MM.1S (cell line): ENCODE data around the gene TRIP6.
A peak's percentile ranks its signal among the peaks of the same experiment; 100 is the strongest.

Source experiments
- DNase-seq: peaks from one replicate; pipeline ENCODE4 v3.0.0-alpha.2; 2015
- H2AFZ ChIP-seq: fragments of 300-600 bp; sonication (generic); 2 replicates; pipeline ENCODE4 v1.6.0; 2016; ENCODE audit warnings: antibody characterized with exemption, low read length
- H3F3A ChIP-seq: fragments of 300-600 bp; sonication (generic); 2 replicates; pipeline ENCODE4 v1.6.1; 2016; ENCODE audit warnings: mild to moderate bottlenecking, antibody characterized with exemption, low read length, moderate library complexity, mixed read lengths; ENCODE audit not compliant: insufficient read depth
- H3K27ac ChIP-seq: fragments of 300-600 bp; sonication (generic); 2 replicates; pipeline ENCODE4 v1.5.1; 2016; ENCODE audit warnings: mild to moderate bottlenecking, low read length
- H3K27me3 ChIP-seq: fragments of 300-600 bp; sonication (generic); replicated peaks from 2 replicates; pipeline ENCODE4 v1.6.0; 2016; ENCODE audit warnings: low read length; ENCODE audit not compliant: insufficient read depth
- H3K36me3 ChIP-seq: fragments of 300-600 bp; sonication (generic); replicated peaks from 2 replicates; pipeline ENCODE4 v1.6.1; 2016; ENCODE audit warnings: mild to moderate bottlenecking, low read length, mixed read lengths; ENCODE audit not compliant: insufficient read depth
- H3K4me1 ChIP-seq: fragments of 300-600 bp; sonication (generic); 2 replicates; pipeline ENCODE4 v1.6.1; 2016; ENCODE audit warnings: low read length, mixed read lengths
- H3K4me2 ChIP-seq: fragments of 300-600 bp; sonication (generic); 2 replicates; pipeline ENCODE4 v1.6.0; 2016; ENCODE audit warnings: low read depth, low read length
- H3K4me3 ChIP-seq: fragments of 300-600 bp; sonication (generic); 2 replicates; pipeline ENCODE4 v1.5.1; 2016; ENCODE audit warnings: low read length, mixed read lengths
- H3K79me2 ChIP-seq: fragments of 300-600 bp; sonication (generic); 2 replicates; pipeline ENCODE4 v1.6.1; 2016; ENCODE audit warnings: mixed run types, low read length, mixed read lengths
- H3K9ac ChIP-seq: fragments of 300-600 bp; sonication (generic); 2 replicates; pipeline ENCODE4 v1.6.1; 2016; ENCODE audit warnings: low read length, mixed read lengths
- H3K9me2 ChIP-seq: fragments of 300-600 bp; sonication (generic); replicated peaks from 2 replicates; pipeline ENCODE4 v1.6.1; 2016; ENCODE audit warnings: mild to moderate bottlenecking, low read length, mixed read lengths; ENCODE audit not compliant: insufficient read depth
- H3K9me3 ChIP-seq: fragments of 300-600 bp; sonication (generic); replicated peaks from 2 replicates; pipeline ENCODE4 v1.6.1; 2016; ENCODE audit warnings: mild to moderate bottlenecking, low read length, mixed read lengths; ENCODE audit not compliant: insufficient read depth
- H4K20me1 ChIP-seq: fragments of 300-600 bp; sonication (generic); 2 replicates; pipeline ENCODE4 v1.6.1; 2016; ENCODE audit warnings: mild to moderate bottlenecking, low read length, moderate library complexity, mixed read lengths; ENCODE audit not compliant: insufficient read depth
- CTCF ChIP-seq: fragments of 300-600 bp; sonication (generic); IDR thresholded peaks from 2 replicates; pipeline ENCODE4 v1.5.1; 2016; ENCODE audit warnings: antibody characterized with exemption, low read length, mixed read lengths
- EZH2 ChIP-seq: fragments of 300-600 bp; sonication (generic); optimal IDR thresholded peaks from 2 replicates; pipeline ENCODE3; 2017; ENCODE audit warnings: low read depth, mild to moderate bottlenecking, antibody characterized with exemption, low read length, mixed read lengths
- EZH2phosphoT487 ChIP-seq: fragments of 300-600 bp; sonication (generic); IDR thresholded peaks from 2 replicates; pipeline ENCODE4 v1.6.1; 2018; ENCODE audit warnings: antibody characterized with exemption, low read length

TRIP6 gene

GRCh38 chr7:100865372-100865911 is 1.7 kb upstream of the TRIP6 start:
- H3K36me3 ChIP-seq = no peaks in the 10 kb centered on the region
- H3K79me2 ChIP-seq = no peaks in the 10 kb centered on the region
- no peaks in the 10 kb centered on the region for H3F3A ChIP-seq
- H3K4me1 ChIP-seq = no peaks in the 10 kb centered on the region
- H3K9ac ChIP-seq = no peak overlapping the region
- no peaks in the 10 kb centered on the region for H3K9me3 ChIP-seq
- no peak for DNase-seq
- no peak overlapping the region for H3K4me3 ChIP-seq
- H3K27me3 ChIP-seq = no peaks in the 10 kb centered on the region
- H3K27ac ChIP-seq = no peak overlapping the region
- H2AFZ ChIP-seq = no peak overlapping the region
- TF ChIP-seq CTCF = no peak
- no peak for TF ChIP-seq EZH2phosphoT487
- TF ChIP-seq EZH2 = no peak
- no peak overlapping the region for H3K4me2 ChIP-seq
- H4K20me1 ChIP-seq = no peaks in the 10 kb centered on the region
- no peaks in the 10 kb centered on the region for H3K9me2 ChIP-seq

- Histone ChIP-seq H3K27ac (no peak overlapping the region), H3K4me3 (no peak overlapping the region), H4K20me1 (no peaks in the 10 kb centered on the region)
These were observed 1.1 kb upstream of the TRIP6 start for GRCh38 chr7:100865938-100866728.

GRCh38 chr7:100866729-100867039 is 503 bp upstream of the TRIP6 start:
- H2AFZ ChIP-seq = peak overlapping the region; percentile 58; the same call in 1 of the 2 replicates
- H4K20me1 ChIP-seq = no peaks in the 10 kb centered on the region
- no peaks in the 10 kb centered on the region for H3K27me3 ChIP-seq
- H3K79me2 ChIP-seq = no peaks in the 10 kb centered on the region
- peak overlapping the region; percentile 44; the same call in 1 of the 2 replicates for H3K9ac ChIP-seq
- peak overlapping the region; percentile 54; the same call in 1 of the 2 replicates for H3K4me2 ChIP-seq
- no peak for DNase-seq
- H3K9me2 ChIP-seq = no peaks in the 10 kb centered on the region
- H3K4me3 ChIP-seq = peak overlapping the region; percentile 29; the same call in 1 of the 2 replicates
- no peaks in the 10 kb centered on the region for H3K36me3 ChIP-seq
- H3K27ac ChIP-seq = no peak overlapping the region
- H3K4me1 ChIP-seq = no peaks in the 10 kb centered on the region
- H3K9me3 ChIP-seq = no peaks in the 10 kb centered on the region
- no peaks in the 10 kb centered on the region for H3F3A ChIP-seq
- TF ChIP-seq CTCF (no peak), EZH2 (no peak), EZH2phosphoT487 (no peak)

More at GRCh38 chr7:100865938-100866728, 1.1 kb upstream of the TRIP6 start:
- Histone ChIP-seq H2AFZ (no peak overlapping the region), H3K9me2 (no peaks in the 10 kb centered on the region), H3K4me1 (no peaks in the 10 kb centered on the region), H3F3A (no peaks in the 10 kb centered on the region), H3K79me2 (no peaks in the 10 kb centered on the region), H3K9me3 (no peaks in the 10 kb centered on the region), H3K27me3 (no peaks in the 10 kb centered on the region), H3K9ac (no peak overlapping the region), H3K4me2 (0 out of 2 replicates have a peak overlapping the region, but pooled peaks have one; percentile 54), H3K36me3 (no peaks in the 10 kb centered on the region)
- no peak for DNase-seq
- no peak for TF ChIP-seq CTCF
- TF ChIP-seq EZH2phosphoT487 = no peak
